HepG2 (cell line): Measurements from ENCODE around the gene FAM117B. TPM values are rescaled to one million over a fixed set of nuclear protein-coding genes. Genes with fewer than 3 reads are reported as not detected.

Experiments used
- BHLHE40 ChIP-seq: IDR thresholded peaks from 2 replicates; pipeline ENCODE4 v1.6.1; 2011; ENCODE audit warnings: low read length, improper control_type of control experiment
- CEBPB ChIP-seq: IDR thresholded peaks from 2 replicates; pipeline ENCODE4 v1.6.1; 2011; ENCODE audit warnings: low read depth, low read length, improper control_type of control experiment, borderline replicate concordance
- JARID2 ChIP-seq: sonication (generic); formaldehyde crosslinking; IDR thresholded peaks from 2 replicates; pipeline ENCODE4 v1.8.1; 2023; ENCODE audit warnings: missing genetic modification reagents, inconsistent platforms; ENCODE audit not compliant: insufficient replicate concordance
- PBX2 ChIP-seq: IDR thresholded peaks from 2 replicates; pipeline ENCODE4 v1.6.1; 2016; ENCODE audit warnings: control low read depth
- PHF20 ChIP-seq: sonication (generic); formaldehyde crosslinking; IDR thresholded peaks from 2 replicates; pipeline ENCODE4 v1.5.0; 2020; ENCODE audit warnings: mild to moderate bottlenecking, missing genetic modification reagents
- POLR2AphosphoS2 ChIP-seq: IDR thresholded peaks from 2 replicates; pipeline ENCODE4 v1.6.1; 2011; ENCODE audit warnings: low read depth, low read length, improper control_type of control experiment
- RBAK ChIP-seq: sonication (generic); formaldehyde crosslinking; IDR thresholded peaks from 2 replicates; pipeline ENCODE4 v1.5.1; 2020; ENCODE audit warnings: mild to moderate bottlenecking, missing genetic modification reagents
- SMAD9 ChIP-seq: sonication (generic); formaldehyde crosslinking; IDR thresholded peaks from 2 replicates; pipeline ENCODE4 v1.5.1; 2020; ENCODE audit warnings: mild to moderate bottlenecking, missing genetic modification reagents
- XBP1 ChIP-seq: sonication (generic); formaldehyde crosslinking; IDR thresholded peaks from 2 replicates; pipeline ENCODE4 v1.5.0; 2020; ENCODE audit warnings: missing genetic modification reagents
- ZBTB1 ChIP-seq: sonication (generic); formaldehyde crosslinking; IDR thresholded peaks from 2 replicates; pipeline ENCODE4 v1.4.0; 2020; ENCODE audit warnings: missing genetic modification reagents, borderline replicate concordance
- ZNF234 ChIP-seq: sonication (generic); formaldehyde crosslinking; conservative IDR thresholded peaks from 2 replicates; pipeline ENCODE4 v1.5.1; 2020; ENCODE audit warnings: mild to moderate bottlenecking, missing genetic modification reagents
- ZNF256 ChIP-seq: sonication (generic); formaldehyde crosslinking; conservative IDR thresholded peaks from 2 replicates; pipeline ENCODE4 v1.4.0; 2020; ENCODE audit warnings: missing genetic modification reagents
- ZNF460 ChIP-seq: sonication (generic); formaldehyde crosslinking; IDR thresholded peaks from 2 replicates; pipeline ENCODE4 v1.5.1; 2020; ENCODE audit warnings: missing genetic modification reagents, mild to moderate bottlenecking, borderline replicate concordance
- ZNF619 ChIP-seq: sonication (generic); formaldehyde crosslinking; IDR thresholded peaks from 2 replicates; pipeline ENCODE4 v1.4.0; 2020; ENCODE audit warnings: mild to moderate bottlenecking, missing genetic modification reagents
- ZNF724P ChIP-seq: sonication (generic); formaldehyde crosslinking; IDR thresholded peaks from 2 replicates; pipeline ENCODE4 v1.8.0; 2022; ENCODE audit warnings: missing genetic modification reagents, borderline replicate concordance
- ZNF891 ChIP-seq: sonication (generic); formaldehyde crosslinking; IDR thresholded peaks from 2 replicates; pipeline ENCODE4 v1.5.0; 2020; ENCODE audit warnings: mild to moderate bottlenecking, missing genetic modification reagents
- ZSCAN20 ChIP-seq: sonication (generic); formaldehyde crosslinking; IDR thresholded peaks from 2 replicates; pipeline ENCODE4 v1.4.0; 2020; ENCODE audit warnings: missing genetic modification reagents, mild to moderate bottlenecking, borderline replicate concordance
- polyA plus RNA-seq, 8 experiments: library from polyadenylated mRNA; depleted of rRNA in 3 of 8; stranded (reverse) in 7 of 8; unstranded in 1 of 8; fragments of >200 nt; fragmentation: Illumina TruSeq in 4 of 8; extraction: Trizol in 4 of 8; gene quantifications; 2 replicates each; pipeline versions ENCODE4 v1.2.1 to v1.2.3, GENCODE V29; 2011 to 2016; ENCODE audit warnings: low read depth in 4 of 8, missing spikeins in 1 of 8, mixed read lengths in 1 of 8; ENCODE audit not compliant: insufficient read depth in 1 of 8
- total RNA-seq, 5 experiments: library from RNA; depleted of rRNA; stranded (reverse); fragments of >200 nt; fragmentation: Illumina TruSeq; extraction: Trizol; gene quantifications; 2 replicates each; pipeline ENCODE4 v1.2.3, GENCODE V29; 2016; ENCODE audit warnings: low read depth in 1 of 5
- TF ChIP-seq, protein P1 (sequence below): sonication (generic); formaldehyde crosslinking; IDR thresholded peaks from 2 replicates; pipeline ENCODE4 v1.5.1; 2020; ENCODE audit warnings: missing genetic modification reagents, mild to moderate bottlenecking, borderline replicate concordance
- TF ChIP-seq, protein P2 (sequence below): sonication (generic); formaldehyde crosslinking; IDR thresholded peaks from 2 replicates; pipeline ENCODE4 v1.4.0; 2020; ENCODE audit warnings: missing genetic modification reagents, borderline replicate concordance
- TF ChIP-seq, protein P3 (sequence below): sonication (generic); formaldehyde crosslinking; IDR thresholded peaks from 2 replicates; pipeline ENCODE4 v1.4.0; 2020; ENCODE audit warnings: mild to moderate bottlenecking, missing genetic modification reagents, borderline replicate concordance

FAM117B gene
- total and polyA plus RNA-seq, 2 of the 13 experiments (the other 11 are each of a cell fraction or from before 2014, with no cell fraction given) = 5.8 to 11.0 TPM

DNA sequence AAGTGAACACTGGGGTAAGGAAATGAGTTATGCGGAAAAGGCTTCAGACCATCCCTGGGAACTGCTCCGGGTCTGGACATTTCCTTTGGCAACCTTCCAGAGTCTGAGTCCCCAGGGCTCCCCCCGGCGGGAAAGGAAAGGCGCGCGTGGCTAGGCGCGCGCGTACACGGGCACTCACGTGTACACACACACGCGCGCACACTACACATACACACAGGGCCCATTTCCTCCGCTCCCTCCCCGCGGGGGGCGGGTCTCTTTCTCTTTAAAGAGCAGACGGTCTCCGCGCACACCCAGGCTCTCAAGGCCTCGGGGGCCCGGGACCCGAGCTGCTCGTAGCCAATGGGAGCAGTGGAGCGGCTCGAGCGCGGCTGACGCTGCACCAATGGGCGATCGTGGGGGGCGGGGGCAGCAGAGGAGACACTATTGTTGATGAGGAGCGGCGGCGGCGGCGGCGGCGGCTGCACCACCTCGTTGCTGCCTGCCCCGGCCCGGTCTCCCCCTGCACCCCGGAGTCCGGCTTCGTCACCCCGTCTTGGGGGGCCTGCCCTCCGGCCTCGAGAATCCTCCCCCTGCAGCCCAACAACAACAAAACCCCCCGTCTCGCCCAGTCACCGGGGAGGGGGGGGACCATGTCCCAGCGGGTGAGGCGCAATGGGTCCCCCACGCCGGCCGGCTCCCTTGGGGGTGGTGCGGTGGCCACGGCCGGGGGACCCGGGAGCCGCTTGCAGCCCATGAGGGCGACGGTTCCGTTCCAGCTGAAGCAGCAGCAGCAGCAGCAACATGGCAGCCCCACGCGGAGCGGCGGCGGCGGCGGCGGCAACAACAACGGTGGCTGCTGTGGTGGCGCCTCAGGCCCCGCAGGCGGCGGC lies at the start of gene FAM117B (continued):
- TF ChIP-seq, protein P1, sequence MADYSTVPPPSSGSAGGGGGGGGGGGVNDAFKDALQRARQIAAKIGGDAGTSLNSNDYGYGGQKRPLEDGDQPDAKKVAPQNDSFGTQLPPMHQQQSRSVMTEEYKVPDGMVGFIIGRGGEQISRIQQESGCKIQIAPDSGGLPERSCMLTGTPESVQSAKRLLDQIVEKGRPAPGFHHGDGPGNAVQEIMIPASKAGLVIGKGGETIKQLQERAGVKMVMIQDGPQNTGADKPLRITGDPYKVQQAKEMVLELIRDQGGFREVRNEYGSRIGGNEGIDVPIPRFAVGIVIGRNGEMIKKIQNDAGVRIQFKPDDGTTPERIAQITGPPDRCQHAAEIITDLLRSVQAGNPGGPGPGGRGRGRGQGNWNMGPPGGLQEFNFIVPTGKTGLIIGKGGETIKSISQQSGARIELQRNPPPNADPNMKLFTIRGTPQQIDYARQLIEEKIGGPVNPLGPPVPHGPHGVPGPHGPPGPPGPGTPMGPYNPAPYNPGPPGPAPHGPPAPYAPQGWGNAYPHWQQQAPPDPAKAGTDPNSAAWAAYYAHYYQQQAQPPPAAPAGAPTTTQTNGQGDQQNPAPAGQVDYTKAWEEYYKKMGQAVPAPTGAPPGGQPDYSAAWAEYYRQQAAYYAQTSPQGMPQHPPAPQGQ (CRISPR knock-in tag) = no peak
- TF ChIP-seq PHF20 (CRISPR knock-in tag) (0 out of 2 replicates have a peak, but pooled peaks have one; percentile 54), XBP1 (CRISPR knock-in tag) (no peak), BHLHE40 (peak; percentile 96), ZBTB1 (0 out of 2 replicates have a peak, but pooled peaks have one; percentile 72), CEBPB (no peak), ZNF460 (CRISPR knock-in tag) (no peak; the same call in 1 of the 2 replicates), ZNF256 (CRISPR knock-in tag) (no peak), ZNF234 (CRISPR knock-in tag) (no peak), ZNF891 (CRISPR knock-in tag) (peak; percentile 79; the same call in 1 of the 2 replicates), ZSCAN20 (CRISPR knock-in tag) (0 out of 2 replicates have a peak, but pooled peaks have one; percentile 22), ZNF619 (peak; percentile 43; the same call in 1 of the 2 replicates), SMAD9 (CRISPR knock-in tag) (no peak), ZNF724P (CRISPR knock-in tag) (peak; percentile 71; the same call in 1 of the 2 replicates), JARID2 (no peak), RBAK (no peak), PBX2 (CRISPR knock-in tag) (no peak), POLR2AphosphoS2 (no peak)
- TF ChIP-seq, protein P2, sequence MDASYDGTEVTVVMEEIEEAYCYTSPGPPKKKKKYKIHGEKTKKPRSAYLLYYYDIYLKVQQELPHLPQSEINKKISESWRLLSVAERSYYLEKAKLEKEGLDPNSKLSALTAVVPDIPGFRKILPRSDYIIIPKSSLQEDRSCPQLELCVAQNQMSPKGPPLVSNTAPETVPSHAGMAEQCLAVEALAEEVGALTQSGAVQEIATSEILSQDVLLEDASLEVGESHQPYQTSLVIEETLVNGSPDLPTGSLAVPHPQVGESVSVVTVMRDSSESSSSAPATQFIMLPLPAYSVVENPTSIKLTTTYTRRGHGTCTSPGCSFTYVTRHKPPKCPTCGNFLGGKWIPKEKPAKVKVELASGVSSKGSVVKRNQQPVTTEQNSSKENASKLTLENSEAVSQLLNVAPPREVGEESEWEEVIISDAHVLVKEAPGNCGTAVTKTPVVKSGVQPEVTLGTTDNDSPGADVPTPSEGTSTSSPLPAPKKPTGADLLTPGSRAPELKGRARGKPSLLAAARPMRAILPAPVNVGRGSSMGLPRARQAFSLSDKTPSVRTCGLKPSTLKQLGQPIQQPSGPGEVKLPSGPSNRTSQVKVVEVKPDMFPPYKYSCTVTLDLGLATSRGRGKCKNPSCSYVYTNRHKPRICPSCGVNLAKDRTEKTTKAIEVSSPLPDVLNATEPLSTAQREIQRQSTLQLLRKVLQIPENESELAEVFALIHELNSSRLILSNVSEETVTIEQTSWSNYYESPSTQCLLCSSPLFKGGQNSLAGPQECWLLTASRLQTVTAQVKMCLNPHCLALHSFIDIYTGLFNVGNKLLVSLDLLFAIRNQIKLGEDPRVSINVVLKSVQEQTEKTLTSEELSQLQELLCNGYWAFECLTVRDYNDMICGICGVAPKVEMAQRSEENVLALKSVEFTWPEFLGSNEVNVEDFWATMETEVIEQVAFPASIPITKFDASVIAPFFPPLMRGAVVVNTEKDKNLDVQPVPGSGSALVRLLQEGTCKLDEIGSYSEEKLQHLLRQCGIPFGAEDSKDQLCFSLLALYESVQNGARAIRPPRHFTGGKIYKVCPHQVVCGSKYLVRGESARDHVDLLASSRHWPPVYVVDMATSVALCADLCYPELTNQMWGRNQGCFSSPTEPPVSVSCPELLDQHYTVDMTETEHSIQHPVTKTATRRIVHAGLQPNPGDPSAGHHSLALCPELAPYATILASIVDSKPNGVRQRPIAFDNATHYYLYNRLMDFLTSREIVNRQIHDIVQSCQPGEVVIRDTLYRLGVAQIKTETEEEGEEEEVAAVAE (CRISPR knock-in tag) = no peak
- TF ChIP-seq, protein P3, sequence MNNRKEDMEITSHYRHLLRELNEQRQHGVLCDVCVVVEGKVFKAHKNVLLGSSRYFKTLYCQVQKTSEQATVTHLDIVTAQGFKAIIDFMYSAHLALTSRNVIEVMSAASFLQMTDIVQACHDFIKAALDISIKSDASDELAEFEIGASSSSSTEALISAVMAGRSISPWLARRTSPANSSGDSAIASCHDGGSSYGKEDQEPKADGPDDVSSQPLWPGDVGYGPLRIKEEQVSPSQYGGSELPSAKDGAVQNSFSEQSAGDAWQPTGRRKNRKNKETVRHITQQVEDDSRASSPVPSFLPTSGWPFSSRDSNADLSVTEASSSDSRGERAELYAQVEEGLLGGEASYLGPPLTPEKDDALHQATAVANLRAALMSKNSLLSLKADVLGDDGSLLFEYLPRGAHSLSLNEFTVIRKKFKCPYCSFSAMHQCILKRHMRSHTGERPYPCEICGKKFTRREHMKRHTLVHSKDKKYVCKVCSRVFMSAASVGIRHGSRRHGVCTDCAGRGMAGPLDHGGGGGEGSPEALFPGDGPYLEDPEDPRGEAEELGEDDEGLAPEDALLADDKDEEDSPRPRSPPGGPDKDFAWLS = no peak
